Measurements from ENCODE around the gene PDE4B. TPM values are rescaled to one million over a fixed set of nuclear protein-coding genes. Genes with fewer than 3 reads are reported as not detected.

The PDE4B gene
- total and polyA plus RNA-seq, 9 donors: 1.7 to 8.2 (median 5.1) TPM

GRCh38 chr1:66214901-66215300, 422.2 kb downstream of the PDE4B start:
- Histone ChIP-seq H3K36me3 (no peaks in the 10 kb centered on the region), H3K4me1 (ENCODE audit: insufficient read depth) (no peaks in the 10 kb centered on the region), H3K27ac (no peak overlapping the region), H3K27me3 (no peaks in the 10 kb centered on the region), H3K4me3 (no peak overlapping the region), H3K9me3 (no peaks in the 10 kb centered on the region)
- DNase-seq: no peak
- intact Hi-C loops (cut with DNase I): no loop called here
- TF ChIP-seq CTCF (IDR thresholded peaks at IDR 0.05) (no peak), POLR2A (IDR thresholded peaks at IDR 0.05) (no peak), EP300 (IDR thresholded peaks at IDR 0.05) (no peak)

GRCh38 chr1:66217021-66217420, 424.3 kb downstream of the PDE4B start:
- no peak overlapping the region for H3K27ac ChIP-seq
- H3K36me3 ChIP-seq: no peaks in the 10 kb centered on the region
- H3K4me1 ChIP-seq (ENCODE audit: insufficient read depth): no peaks in the 10 kb centered on the region
- no peak for DNase-seq
- no peak overlapping the region for H3K4me3 ChIP-seq
- H3K27me3 ChIP-seq: no peaks in the 10 kb centered on the region
- H3K9me3 ChIP-seq: no peaks in the 10 kb centered on the region
- intact Hi-C loops (cut with DNase I): no loop called here
- TF ChIP-seq POLR2A (IDR thresholded peaks at IDR 0.05) (no peak), CTCF (IDR thresholded peaks at IDR 0.05) (no peak), EP300 (IDR thresholded peaks at IDR 0.05) (no peak)
- 96 to 100% (median 99%) methylated on average over 1 of the region's 1 CpG for whole genome bisulfite sequencing, 3 donors

DNA sequence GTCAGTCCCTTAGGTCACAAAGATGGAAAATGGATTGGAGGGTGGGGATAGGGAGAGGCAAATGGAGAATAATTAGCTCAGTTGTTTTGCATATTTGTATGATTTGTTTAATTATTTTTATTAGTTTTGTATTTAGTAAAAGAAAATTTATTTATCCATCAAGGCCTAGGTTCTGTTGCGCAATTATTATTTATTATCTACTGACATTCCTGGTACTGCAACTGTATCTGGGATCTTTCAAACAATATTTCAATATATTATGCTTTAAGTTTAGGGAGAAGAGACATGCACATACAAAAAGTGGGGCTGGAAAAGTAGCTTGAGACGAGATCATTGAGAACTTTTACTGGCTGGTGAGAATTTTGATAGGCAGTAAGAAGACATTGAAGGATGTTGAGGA, 424.9 kb downstream of the PDE4B start:
- H3K27me3 ChIP-seq: no peaks in the 10 kb centered on the region
- H3K36me3 ChIP-seq: no peaks in the 10 kb centered on the region
- 91 to 94% (median 92%) methylated on average over 2 of the region's 2 CpGs for WGBS, 3 donors
- no peaks in the 10 kb centered on the region for H3K9me3 ChIP-seq
- DNase-seq: no peak
- no peaks in the 10 kb centered on the region for H3K4me1 ChIP-seq (ENCODE audit: insufficient read depth)
- intact Hi-C loops (cut with DNase I): no loop called here
- H3K27ac ChIP-seq: no peak overlapping the region
- no peak for TF ChIP-seq EP300 (IDR thresholded peaks at IDR 0.05)
- no peak overlapping the region for H3K4me3 ChIP-seq

GRCh38 chr1:66220477-66220876, 427.8 kb downstream of the PDE4B start:
- DNase-seq: no peak
- Histone ChIP-seq H3K4me3 (no peak overlapping the region), H3K36me3 (no peaks in the 10 kb centered on the region), H3K9me3 (no peaks in the 10 kb centered on the region), H3K27ac (no peak overlapping the region), H3K4me1 (ENCODE audit: insufficient read depth) (no peaks in the 10 kb centered on the region), H3K27me3 (no peaks in the 10 kb centered on the region)
- intact Hi-C loops (cut with DNase I): no loop called here
- 1 to 7% (median 5%) methylated on average over 1 of the region's 1 CpG for WGBS, 3 donors
- TF ChIP-seq EP300 (IDR thresholded peaks at IDR 0.05) (no peak), CTCF (IDR thresholded peaks at IDR 0.05) (no peak), POLR2A (IDR thresholded peaks at IDR 0.05) (no peak)

DNA sequence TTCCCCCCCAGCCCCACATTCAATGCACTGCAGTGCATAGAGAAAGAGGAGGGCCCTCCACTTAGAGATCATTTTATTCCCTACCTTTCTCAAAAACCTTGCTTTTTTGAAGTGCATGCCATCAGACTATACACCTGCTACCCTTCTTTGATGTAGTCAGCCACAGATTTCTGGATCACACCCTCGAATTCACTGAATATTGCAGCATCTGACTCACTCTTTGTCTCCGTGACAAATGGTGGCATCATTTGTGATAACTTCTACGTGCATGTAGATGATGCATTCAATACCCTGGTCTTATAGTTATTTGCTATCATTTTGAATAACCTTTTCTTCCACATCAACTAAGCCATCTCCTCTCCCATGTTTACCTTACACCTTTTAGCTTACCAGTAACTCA, 431.0 kb downstream of the PDE4B start:
- H3K36me3 ChIP-seq: no peaks in the 10 kb centered on the region
- intact Hi-C loops (cut with DNase I): no loop called here
- no peaks in the 10 kb centered on the region for H3K4me1 ChIP-seq (ENCODE audit: insufficient read depth)
- H3K27me3 ChIP-seq: no peaks in the 10 kb centered on the region
- no peak for DNase-seq
- H3K4me3 ChIP-seq: no peak overlapping the region
- H3K9me3 ChIP-seq: no peaks in the 10 kb centered on the region
- no peak for TF ChIP-seq EP300 (IDR thresholded peaks at IDR 0.05)
- no peak for TF ChIP-seq CTCF (IDR thresholded peaks at IDR 0.05)
- TF ChIP-seq POLR2A (IDR thresholded peaks at IDR 0.05): no peak
- no peak overlapping the region for H3K27ac ChIP-seq
- WGBS, 3 donors: 79 to 82% (median 80%) methylated on average over 3 of the region's 3 CpGs
